Sciatic nerve (tissue), 2 donors: ENCODE measurements around the gene MAPKAP1. TPM values are rescaled to one million over a fixed set of nuclear protein-coding genes. Genes with fewer than 3 reads are reported as not detected.

ENCODE experiments used
- ATAC-seq: fragments of 200-7000 bp; cut with Tn5 transposase; one replicate; pipeline ENCODE4 v1.9.1; 2020; ENCODE audit warnings: mild to moderate bottlenecking, moderate library complexity
- DNase-seq: peaks from one replicate; pipeline ENCODE4 v3.0.0-alpha.2; 2020; ENCODE audit warnings: low spot score
- intact Hi-C: fragments of 100-400 bp; cut with DNase I; formaldehyde crosslinking; loops from one replicate; pipeline ENCODE4 v1.14.2; 2022
- total RNA-seq: library from RNA; stranded (reverse); fragmentation: NEBNext Ultra II Directional; extraction: Animal tissue kit (Norgen Biotek cat#: 25700); gene quantifications from one replicate; pipeline ENCODE4 v1.2.1, GENCODE V29; 2021
- donor health status: DM: no; HTN: no; CAD: no.
- donor health status: DM: no; HTN: no; CAD: no.

Gene MAPKAP1
- total RNA-seq, 1 donor from 2014 or later, result 54.6 TPM

- intact Hi-C loops, result no loop called here
- no peak for DNase-seq
- ATAC-seq, result no peak
These were observed 55.3 kb downstream of the MAPKAP1 start for GRCh38 chr9:125651576-125652232.

GRCh38 chr9:125650271-125650737 lies 56.7 kb downstream of the MAPKAP1 start:
- no peak for DNase-seq
- ATAC-seq, result peak; percentile 46
- intact Hi-C loops, result no loop called here

- intact Hi-C loops, result no loop called here
- ATAC-seq (no peak), DNase-seq (no peak)
These were observed 57.2 kb downstream of the MAPKAP1 start for GRCh38 chr9:125649826-125650225.

GRCh38 chr9:125649315-125649714 lies 57.7 kb downstream of the MAPKAP1 start:
- intact Hi-C loops, result no loop called here
- DNase-seq (no peak), ATAC-seq (peak; percentile 48)

- intact Hi-C loops, result no loop called here
- ATAC-seq, result no peak
- no peak for DNase-seq
These were observed 58.7 kb downstream of the MAPKAP1 start for GRCh38 chr9:125648294-125648693.

- ATAC-seq (no peak), DNase-seq (no peak)
- intact Hi-C loops, result no loop called here
These were observed 60.3 kb downstream of the MAPKAP1 start for GRCh38 chr9:125646621-125647100.

GRCh38 chr9:125646217-125646616 lies 60.8 kb downstream of the MAPKAP1 start:
- ATAC-seq (peak; percentile 60), DNase-seq (no peak)
- intact Hi-C loops, result no loop called here

- intact Hi-C loops, result no loop called here
- DNase-seq, result no peak
- no peak for ATAC-seq
These were observed 62.0 kb downstream of the MAPKAP1 start for GRCh38 chr9:125644819-125645507.

GRCh38 chr9:125642311-125642710 lies 64.7 kb downstream of the MAPKAP1 start:
- DNase-seq (no peak), ATAC-seq (no peak)
- intact Hi-C loops, result no loop called here

GRCh38 chr9:125639057-125639456 lies 68.0 kb downstream of the MAPKAP1 start:
- ATAC-seq, result no peak
- DNase-seq, result no peak
- intact Hi-C loops, result no loop called here

- intact Hi-C loops, result no loop called here
- ATAC-seq, result peak; percentile 88
- no peak for DNase-seq
These were observed 68.6 kb downstream of the MAPKAP1 start for GRCh38 chr9:125638239-125639045.

- no peak for ATAC-seq
- no peak for DNase-seq
- intact Hi-C loops, result no loop called here
These were observed 69.8 kb downstream of the MAPKAP1 start for GRCh38 chr9:125637241-125637640.

- intact Hi-C loops, result no loop called here
- ATAC-seq (no peak), DNase-seq (no peak)
These were observed 71.1 kb downstream of the MAPKAP1 start for GRCh38 chr9:125635888-125636287.

- intact Hi-C loops, result no loop called here
- ATAC-seq, result no peak
These were observed 72.8 kb downstream of the MAPKAP1 start for GRCh38 chr9:125634040-125634717.

GRCh38 chr9:125633116-125633745 lies 73.8 kb downstream of the MAPKAP1 start:
- DNase-seq, result no peak
- intact Hi-C loops, result no loop called here
- no peak for ATAC-seq

More at GRCh38 chr9:125634040-125634717, 72.8 kb downstream of the MAPKAP1 start:
- DNase-seq, result no peak

- ATAC-seq (no peak), DNase-seq (no peak)
- intact Hi-C loops, result no loop called here
These were observed 74.5 kb downstream of the MAPKAP1 start for GRCh38 chr9:125632321-125633115.

GRCh38 chr9:125631391-125632085 lies 75.5 kb downstream of the MAPKAP1 start:
- DNase-seq (no peak), ATAC-seq (peak; percentile 51)
- intact Hi-C loops, result no loop called here
